Stimulated activated CD4-positive, alpha-beta T cell treated with anti-CD3 and anti-CD28 coated beads, TNF-alpha, amount 100 ng/mL, for 4 hours (primary cell): ENCODE results near the gene POLR3GL.
"Not testable (repeated sequence)": the region's sequence is repeated elsewhere in the genome, so short reads cannot be mapped to it uniquely, and the experiment has no call there.

Source experiments
- DNase-seq, 3 experiments: peaks; one replicate each; pipeline ENCODE4 v3.0.0-alpha.2; 2020; ENCODE audit warnings: low read depth in 3 of 3

Gene POLR3GL

DNA sequence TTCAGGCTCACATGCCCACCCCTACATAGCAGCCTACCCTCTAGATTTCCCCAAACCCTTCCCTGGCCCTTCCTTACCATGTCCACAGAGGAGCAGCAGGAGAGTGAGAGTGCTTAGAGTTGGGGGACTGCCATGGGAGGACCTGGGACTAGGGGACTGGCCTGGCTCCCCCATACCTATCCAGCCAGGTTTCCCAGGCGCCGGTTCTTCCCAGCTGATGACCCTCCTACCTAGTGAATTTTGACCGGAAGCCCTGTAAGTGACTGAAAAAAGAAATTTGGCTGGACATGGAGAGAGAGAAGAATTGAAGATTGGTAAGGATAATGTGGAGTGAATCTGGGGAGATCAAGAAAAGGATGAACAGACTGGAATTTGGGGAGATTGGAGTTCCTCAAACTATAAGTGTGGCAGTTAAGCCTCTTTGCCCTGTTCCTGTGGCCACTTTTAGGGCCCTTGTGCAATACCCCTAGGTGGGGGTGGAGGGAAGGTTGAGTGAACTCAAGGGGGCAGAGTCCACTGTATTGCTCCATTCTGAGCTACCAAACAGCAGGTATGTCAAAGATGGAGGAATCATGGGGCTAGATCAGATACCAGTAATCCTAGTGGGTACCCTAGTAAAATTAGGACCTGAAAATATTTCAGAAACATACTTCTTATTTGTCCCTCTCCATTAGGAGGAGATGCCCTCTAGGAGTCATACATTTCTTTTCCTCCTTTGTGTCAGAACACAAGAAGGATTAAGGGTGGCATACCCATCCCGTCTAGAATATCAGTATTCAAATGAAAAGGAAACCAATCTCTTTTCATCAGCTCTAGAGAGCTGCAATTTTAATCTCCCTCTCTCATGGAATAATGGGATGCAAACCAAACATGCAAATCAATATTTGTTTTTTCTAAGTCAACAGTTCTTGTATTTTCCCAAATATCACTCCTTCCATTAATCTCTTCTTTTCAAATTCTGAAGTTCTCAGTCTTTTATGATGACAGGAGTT is 55.9 kb downstream of the POLR3GL start:
- no peak for DNase-seq

GRCh38 chr1:146021050-146021445 is 56.6 kb downstream of the POLR3GL start:
- no peak for DNase-seq

- no peak for DNase-seq
Observed at GRCh38 chr1:146021622-146022402, 57.3 kb downstream of the POLR3GL start, which contains the start of gene HJV. Gene HJV (minus strand): TSS chr1:146021735. CDS start chr1:146020231, 1,504 bp downstream.

GRCh38 chr1:146022403-146023127 is 58.1 kb downstream of the POLR3GL start:
- DNase-seq: no peak

GRCh38 chr1:146025787-146026495 is 61.5 kb downstream of the POLR3GL start:
- DNase-seq: not testable (repeated sequence)

- DNase-seq: not testable (repeated sequence)
Observed at GRCh38 chr1:146026650-146027049, 62.2 kb downstream of the POLR3GL start.
